ENCODE data around the gene ALDH8A1.

GRCh38 chr6:134868812-134869211 is 81.1 kb downstream of the ALDH8A1 start:
- TF ChIP-seq CTCF (IDR thresholded peaks at IDR 0.05) (no peak), POLR2A (IDR thresholded peaks at IDR 0.05) (no peak)
